SHP77 (cell line): Measurements from ENCODE around the gene PIEZO1.
"Not testable (repeated sequence)": the region's sequence is repeated elsewhere in the genome, so short reads cannot be mapped to it uniquely, and the experiment has no call there.

Experiments
- DNase-seq, 2 experiments: peaks; one replicate each; lab custom pipeline; 2025; lab: John Stamatoyannopoulos, UW

Gene PIEZO1

GRCh38 chr16:88785106-88785924 lies at the start of gene PIEZO1:
Gene PIEZO1 (minus strand): TSS chr16:88785220. CDS start chr16:88784964, 256 bp downstream.
- DNase-seq, result no peak

- no peak for DNase-seq
Measured at GRCh38 chr16:88834670-88835069, 49.6 kb upstream of the PIEZO1 start.

- DNase-seq, result no peak
Measured at GRCh38 chr16:88833086-88833485, 48.1 kb upstream of the PIEZO1 start.

GRCh38 chr16:88831838-88832237 lies 46.8 kb upstream of the PIEZO1 start:
- no peak for DNase-seq

- no peak for DNase-seq
Measured at GRCh38 chr16:88830783-88831182, 45.8 kb upstream of the PIEZO1 start.

GRCh38 chr16:88830258-88830657 lies 45.2 kb upstream of the PIEZO1 start:
- no peak for DNase-seq

GRCh38 chr16:88828711-88829110 lies 43.7 kb upstream of the PIEZO1 start:
- no peak for DNase-seq

GRCh38 chr16:88827727-88828126 lies 42.7 kb upstream of the PIEZO1 start:
- DNase-seq, result no peak

GRCh38 chr16:88826070-88826840 lies 41.2 kb upstream of the PIEZO1 start:
- no peak for DNase-seq

GRCh38 chr16:88825146-88825545 lies 40.1 kb upstream of the PIEZO1 start:
- no peak for DNase-seq

GRCh38 chr16:88824256-88825077 lies 39.4 kb upstream of the PIEZO1 start:
- DNase-seq, result no peak

GRCh38 chr16:88823646-88824045 lies 38.6 kb upstream of the PIEZO1 start:
- DNase-seq, result not testable (repeated sequence)

GRCh38 chr16:88822281-88823040 lies 37.4 kb upstream of the PIEZO1 start:
- DNase-seq, result no peak

GRCh38 chr16:88821168-88821850 lies 36.3 kb upstream of the PIEZO1 start:
- DNase-seq, result no peak

GRCh38 chr16:88820385-88821025 lies 35.5 kb upstream of the PIEZO1 start:
- DNase-seq, result no peak

GRCh38 chr16:88819126-88819525 lies 34.1 kb upstream of the PIEZO1 start:
- no peak for DNase-seq

- DNase-seq, result no peak
Measured at GRCh38 chr16:88818575-88818874, 33.5 kb upstream of the PIEZO1 start.

- DNase-seq, result no peak
Measured at GRCh38 chr16:88817785-88818574, 33.0 kb upstream of the PIEZO1 start.

GRCh38 chr16:88816736-88817535 lies 31.9 kb upstream of the PIEZO1 start:
- DNase-seq, result no peak
